ENCODE results near the gene TEX264.
"Not testable (repeated sequence)": the region's sequence is repeated elsewhere in the genome, so short reads cannot be mapped to it uniquely, and the experiment has no call there.

TEX264 gene

GRCh38 chr3:51717947-51718346 is 46.9 kb downstream of the TEX264 start:
- no peak for DNase-seq

DNA sequence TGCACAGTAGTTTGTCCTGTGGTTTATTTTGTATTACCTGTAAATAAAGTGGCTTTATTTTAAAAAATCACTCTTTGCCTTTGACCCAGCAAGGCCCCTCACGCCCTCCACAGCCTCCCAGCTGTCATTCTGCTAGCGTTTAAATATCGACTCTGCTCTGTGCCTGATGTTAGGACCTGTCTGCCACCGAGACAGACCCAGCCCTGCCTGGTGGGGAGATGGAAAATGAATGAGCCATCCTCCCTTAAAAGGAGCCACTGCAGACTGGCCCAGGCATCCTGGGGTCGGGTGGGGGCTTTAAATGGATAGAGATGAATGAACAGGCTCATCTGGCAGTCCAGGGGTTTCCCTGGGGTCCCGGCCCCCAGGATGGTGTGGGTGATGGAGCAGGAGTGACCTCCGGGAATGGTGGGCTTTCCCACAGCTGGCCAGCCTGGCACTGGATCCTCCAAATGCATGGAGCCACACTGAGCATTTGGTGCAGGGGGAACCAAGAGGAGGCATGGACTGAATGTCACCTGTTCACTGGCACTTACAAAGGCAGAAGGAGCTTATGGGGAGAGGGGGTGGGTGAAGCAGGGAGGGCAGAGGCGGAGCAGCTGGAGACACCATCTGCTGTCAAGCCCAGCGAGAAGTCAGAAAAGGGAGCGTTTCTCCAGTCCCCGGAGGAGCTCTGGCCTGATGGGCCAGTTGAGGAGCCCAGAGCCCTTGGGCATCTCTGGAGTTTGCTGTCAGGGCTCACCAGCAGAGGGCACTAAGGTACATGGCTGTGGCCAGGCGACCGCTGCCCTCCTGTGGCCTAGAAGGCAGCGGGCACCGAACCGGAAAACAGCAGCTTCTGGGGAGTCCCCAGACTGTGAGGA is 47.7 kb downstream of the TEX264 start:
- peak; percentile 25 for DNase-seq

GRCh38 chr3:51719410-51720025 is 48.5 kb downstream of the TEX264 start:
- no peak for DNase-seq

- no peak for DNase-seq
Observed at GRCh38 chr3:51720292-51721061, 49.4 kb downstream of the TEX264 start.

GRCh38 chr3:51721062-51721745 is 50.2 kb downstream of the TEX264 start:
- DNase-seq: no peak

- no peak for DNase-seq
Observed at GRCh38 chr3:51722362-51722761, 51.3 kb downstream of the TEX264 start.

DNA sequence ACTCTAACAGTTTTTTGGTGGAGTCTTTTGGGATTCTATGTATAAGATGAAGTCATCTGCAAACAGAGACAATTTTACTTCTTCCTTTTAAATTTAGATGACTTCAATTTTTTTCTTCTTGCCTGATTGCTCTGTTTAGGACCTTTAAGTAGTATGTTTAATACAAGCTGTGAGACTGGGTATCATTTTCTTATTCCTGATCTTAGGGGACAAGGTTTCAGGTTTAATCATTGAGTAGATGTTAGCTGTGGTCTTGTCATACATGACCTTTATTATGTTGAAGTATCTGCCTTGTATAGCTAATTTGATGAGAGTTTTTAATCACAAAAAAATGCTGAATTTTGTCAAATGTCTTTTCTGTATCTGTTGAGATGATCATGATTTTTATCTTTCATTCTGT is 56.4 kb downstream of the TEX264 start:
- no peak for DNase-seq

- no peak for DNase-seq
Observed at GRCh38 chr3:51729042-51729633, 58.1 kb downstream of the TEX264 start.

- DNase-seq: no peak
Observed at GRCh38 chr3:51733859-51734571, 63.0 kb downstream of the TEX264 start.

DNA sequence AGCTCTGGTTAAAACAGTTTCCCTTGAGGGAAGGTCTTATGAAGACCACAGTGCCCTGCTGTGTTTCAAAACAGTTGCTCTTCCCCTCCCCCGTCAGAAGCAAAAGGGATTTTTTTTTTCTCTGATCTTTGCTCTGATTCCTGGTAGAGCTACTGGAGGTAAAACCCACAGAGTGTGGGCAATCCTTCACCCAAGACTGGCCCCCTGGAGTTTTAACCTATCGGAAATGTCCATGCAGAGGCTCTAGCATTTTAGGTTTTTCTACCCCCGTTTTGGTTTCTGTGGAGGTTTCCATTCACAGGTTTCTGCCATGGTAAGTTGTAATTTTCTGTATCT is 63.5 kb downstream of the TEX264 start:
- no peak for DNase-seq

- DNase-seq: no peak
Observed at GRCh38 chr3:51735039-51735438, 64.0 kb downstream of the TEX264 start.

DNA sequence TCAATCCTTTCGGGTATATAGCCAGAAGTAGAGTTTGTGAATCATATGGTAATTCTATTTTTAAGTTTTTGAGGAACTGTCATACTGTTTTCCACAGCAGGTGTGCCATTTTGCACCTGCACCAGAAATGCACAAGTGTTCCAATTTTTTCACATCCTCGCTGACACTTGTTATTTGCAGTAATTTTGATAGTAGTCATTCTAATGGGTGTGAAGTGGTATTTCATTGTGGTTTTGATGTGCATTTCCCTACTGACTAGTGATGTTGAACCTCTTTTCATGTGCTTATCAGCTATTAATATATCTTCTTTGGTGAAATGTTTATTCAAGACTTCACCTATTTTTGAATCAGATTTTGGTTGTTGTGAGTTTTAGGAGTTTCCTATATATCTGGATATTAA is 64.9 kb downstream of the TEX264 start:
- DNase-seq: no peak

DNA sequence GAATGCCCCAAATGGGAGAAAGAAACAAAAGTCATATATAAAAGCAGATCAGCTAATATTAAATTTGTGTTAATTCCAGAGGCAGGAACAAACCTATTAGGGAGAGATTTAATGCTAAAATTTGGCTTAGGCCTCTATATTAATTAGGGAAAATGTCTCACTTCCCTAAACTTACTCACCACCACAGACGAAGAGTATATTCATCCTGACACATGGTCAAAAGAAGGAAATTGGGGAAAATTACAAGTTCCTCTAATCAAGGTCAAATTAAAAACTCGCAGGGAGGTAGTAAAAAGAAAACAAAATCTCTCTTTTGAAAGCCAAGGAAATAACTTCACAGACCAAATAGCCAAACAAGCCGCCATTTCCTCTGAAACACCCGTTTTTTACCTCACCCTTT is 68.1 kb downstream of the TEX264 start:
- DNase-seq: no peak

- not testable (repeated sequence) for DNase-seq
Observed at GRCh38 chr3:51742320-51742719, 71.3 kb downstream of the TEX264 start.

DNA sequence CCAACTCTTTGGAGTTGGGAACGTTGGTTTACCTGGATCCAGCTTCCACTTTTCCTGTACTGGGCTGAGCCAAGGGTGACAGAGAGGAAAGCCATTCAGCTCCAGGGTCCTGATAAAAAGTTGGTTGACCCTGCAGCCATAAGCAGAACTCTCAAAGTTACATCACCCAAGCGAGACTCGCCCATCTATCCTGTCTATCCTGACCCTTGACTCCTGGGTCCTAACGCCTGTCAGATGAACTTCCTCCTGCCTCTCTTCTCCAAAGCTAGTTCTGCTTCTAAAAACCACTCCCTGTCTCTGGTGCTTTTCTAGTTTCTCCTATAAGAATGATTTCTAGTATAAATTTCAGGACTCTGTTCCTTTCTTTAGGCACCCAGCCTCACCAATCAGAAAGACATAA is 71.9 kb downstream of the TEX264 start:
- not testable (repeated sequence) for DNase-seq

- no peak for DNase-seq
Observed at GRCh38 chr3:51747840-51748239, 76.8 kb downstream of the TEX264 start.

DNA sequence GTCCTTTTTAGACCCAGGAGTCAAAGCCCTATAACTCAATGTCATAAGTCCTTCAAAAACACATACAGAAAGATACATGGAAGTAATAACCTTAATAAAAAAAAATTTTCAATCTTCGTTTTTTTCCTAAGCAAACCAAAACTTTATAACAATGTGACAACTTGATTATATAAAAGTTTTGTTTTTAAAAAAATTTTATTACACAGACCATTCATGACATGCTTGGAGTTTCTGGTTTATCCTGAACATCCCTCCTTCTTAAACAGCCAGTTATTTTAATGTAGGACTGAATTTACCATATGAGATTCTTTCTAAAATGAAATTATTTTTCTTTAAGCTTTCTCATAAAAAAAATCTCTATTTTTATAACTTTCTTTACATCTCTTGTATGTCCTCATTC is 77.3 kb downstream of the TEX264 start:
- no peak for DNase-seq

DNA sequence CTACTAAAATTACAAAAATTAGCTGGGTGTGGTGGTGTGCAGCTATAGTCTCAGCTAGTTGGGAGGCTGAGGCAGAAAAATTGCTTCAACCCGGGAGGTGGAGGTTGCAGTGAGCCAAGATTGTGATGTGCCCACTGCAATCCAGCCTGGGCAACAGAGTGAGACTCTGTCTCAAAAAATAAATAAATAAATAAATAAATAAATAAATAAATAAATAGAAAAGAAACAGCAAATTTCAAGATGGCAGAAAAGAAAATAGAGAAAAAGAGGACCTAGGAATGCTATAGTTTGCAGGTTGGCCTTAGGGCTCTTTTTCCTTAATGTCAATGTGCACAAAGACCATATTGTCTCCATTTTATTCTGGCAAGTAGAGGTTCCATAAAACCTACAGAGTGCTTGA is 79.8 kb downstream of the TEX264 start:
- no peak for DNase-seq

DNA sequence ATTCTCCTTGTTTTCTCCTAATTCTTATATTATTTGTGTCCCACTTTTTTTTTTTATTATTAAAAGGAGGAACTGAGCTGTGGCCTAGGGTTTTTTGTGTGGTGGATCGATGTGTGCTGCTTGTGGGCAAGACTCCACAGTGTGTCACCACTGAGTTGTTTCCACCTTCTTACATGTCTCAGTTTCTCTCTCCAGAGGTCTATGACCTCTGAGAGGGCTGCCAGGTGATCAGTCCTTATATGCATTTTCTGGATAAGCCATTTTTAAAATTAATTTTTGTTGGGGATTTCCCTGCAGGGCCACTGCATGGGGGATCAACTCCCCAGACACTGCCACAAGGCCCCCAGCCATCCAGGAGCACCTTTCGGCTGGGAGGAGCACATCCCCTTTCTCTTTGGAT is 80.2 kb downstream of the TEX264 start:
- DNase-seq: no peak

Data from activated CD4-positive, alpha-beta T cell treated with anti-CD3 and anti-CD28 coated beads, Interleukin-2, amount 50 U/mL, for 1 hour (primary cell).